K562 (cell line): Measurements from ENCODE around the gene C1QTNF6. TPM values are rescaled to one million over a fixed set of nuclear protein-coding genes. Genes with fewer than 3 reads are reported as not detected.

ENCODE experiments used
- ATAC-seq: fragments of 200-7000 bp; cut with Tn5 transposase; 3 replicates; pipeline ENCODE4 v1.9.1; 2020; ENCODE audit warnings: moderate library complexity
- BruUV-seq: library from RNA; stranded (reverse); fragments of 400-500 nt; replicated peaks from 2 replicates; lab custom pipeline; 2021; lab: Mats Ljungman, UMichigan
- CTCF ChIA-PET: fragments of 300-600 bp; formaldehyde crosslinking; extraction: SDS; loops from one replicate; lab custom pipeline; 2021; ENCODE audit warnings: low intra/inter-chr PET ratio; lab: Yijun Ruan, JAX
- POLR2A ChIA-PET: fragments of 300-600, 350-650 bp; sonication (Branson Sonifier 250); formaldehyde crosslinking; extraction: SDS; loops from one replicate; lab custom pipeline; 2021; ENCODE audit warnings: antibody characterized with exemption, inconsistent platforms; lab: Yijun Ruan, JAX
- DNase-seq, 4 experiments: peaks; one replicate each; pipeline versions ENCODE4 v3.0.0 to v3.0.0-alpha.2; 2011 to 2018; ENCODE audit warnings: low spot score in 3 of 4, mixed read lengths in 3 of 4; ENCODE audit errors: extremely low read depth in 1 of 4
- FAIRE-seq: peaks from 2 replicates; lab custom pipeline; 2011; peaks lifted over from hg19 to GRCh38; lab: Jason Lieb, UNC
- H2AFZ ChIP-seq: 2 replicates; pipeline ENCODE4 v1.6.0; 2011; ENCODE audit warnings: low read depth, low read length, control low read depth, inconsistent platforms
- H3K27ac ChIP-seq: fragments of 200-600 bp; 3 replicates; pipeline ENCODE4 v1.8.0; 2011; ENCODE audit warnings: low read depth, mild to moderate bottlenecking, control low read depth, inconsistent platforms, low read length, moderate library complexity, mixed read lengths; ENCODE audit errors: extremely low read depth
- H3K27me3 ChIP-seq, 2 experiments: fragments of 300-600 bp in 1 of 2; 2 replicates in 1 of 2; 3 replicates in 1 of 2; pipeline versions ENCODE4 v1.6.0 to v1.8.0; 2011; ENCODE audit warnings: inconsistent platforms in 2 of 2, low read length in 2 of 2, mild to moderate bottlenecking in 1 of 2, mixed read lengths in 1 of 2, moderate library complexity in 1 of 2; ENCODE audit not compliant: control insufficient read depth in 2 of 2, insufficient read depth in 2 of 2
- H3K36me3 ChIP-seq: fragments of 300-600 bp; 3 replicates; pipeline ENCODE4 v1.8.0; 2011; ENCODE audit warnings: mild to moderate bottlenecking, low read length, inconsistent platforms; ENCODE audit not compliant: control insufficient read depth, insufficient read depth
- H3K4me1 ChIP-seq, 2 experiments: fragments of 200-600 bp in 1 of 2; replicated peaks in 1 of 2; 2 replicates in 1 of 2; 3 replicates in 1 of 2; pipeline versions ENCODE4 v1.5.1 to v1.8.0; 2011; ENCODE audit warnings: inconsistent platforms in 2 of 2, low read length in 2 of 2, mild to moderate bottlenecking in 1 of 2, mixed read lengths in 1 of 2, moderate library complexity in 1 of 2; ENCODE audit not compliant: control insufficient read depth in 2 of 2, insufficient read depth in 2 of 2
- H3K4me2 ChIP-seq: 2 replicates; pipeline ENCODE4 v1.6.1; 2011; ENCODE audit warnings: low read length, control low read depth, inconsistent platforms, mixed read lengths; ENCODE audit not compliant: insufficient read depth
- H3K4me3 ChIP-seq: fragments of 200-600 bp; sonication (generic), shearing (Covaris generic); 2 replicates; pipeline ENCODE4 v1.5.1; 2016; ENCODE audit warnings: control low read depth, inconsistent platforms
- H3K79me2 ChIP-seq: fragments of 200-600 bp; 3 replicates; pipeline ENCODE4 v1.8.0; 2011; ENCODE audit warnings: low read length, inconsistent platforms; ENCODE audit not compliant: control insufficient read depth, insufficient read depth
- H3K9ac ChIP-seq, 2 experiments: 2 replicates each; pipeline versions ENCODE4 v1.6.0 to v1.6.1; 2011; ENCODE audit warnings: low read depth in 2 of 2, low read length in 2 of 2, control low read depth in 1 of 2, inconsistent platforms in 1 of 2, mild to moderate bottlenecking in 1 of 2, mixed read lengths in 1 of 2; ENCODE audit not compliant: insufficient read depth in 1 of 2
- H3K9me1 ChIP-seq: one replicate; pipeline ENCODE4 v1.6.0; 2011; ENCODE audit warnings: inconsistent platforms, mild to moderate bottlenecking, low read length, moderate library complexity; ENCODE audit not compliant: control insufficient read depth, insufficient read depth
- H3K9me3 ChIP-seq: replicated peaks from 2 replicates; pipeline ENCODE4 v1.5.1; 2011; ENCODE audit warnings: low read depth, low read length, inconsistent platforms; ENCODE audit not compliant: control insufficient read depth, insufficient read depth
- H4K20me1 ChIP-seq: replicated peaks from 2 replicates; pipeline ENCODE4 v1.6.1; 2011; ENCODE audit warnings: low read length, inconsistent platforms, mixed read lengths; ENCODE audit not compliant: control insufficient read depth, insufficient read depth
- CCAR2 ChIP-seq: fragments of 200-400 bp; formaldehyde crosslinking; IDR thresholded peaks from 2 replicates; pipeline ENCODE4 v1.6.1; 2017; ENCODE audit warnings: mild to moderate bottlenecking, low read depth, low read length
- CCNT2 ChIP-seq: IDR thresholded peaks from 2 replicates; pipeline ENCODE4 v1.6.1; 2011; ENCODE audit warnings: borderline replicate concordance, low read depth, mild to moderate bottlenecking, moderate library complexity, mixed read lengths, low read length; ENCODE audit not compliant: insufficient read length; ENCODE audit errors: extremely low read depth
- GABPB2 ChIP-seq: fragments of 250-450 bp; sonication (Bioruptor Pico); conservative IDR thresholded peaks from 2 replicates; pipeline ENCODE4 v1.5.1; 2021; ENCODE audit warnings: mild to moderate bottlenecking
- IRF2 ChIP-seq: sonication (generic); formaldehyde crosslinking; IDR thresholded peaks from 2 replicates; pipeline ENCODE4 v1.8.1; 2022; ENCODE audit warnings: mild to moderate bottlenecking, missing genetic modification reagents
- JUN ChIP-seq, 2 experiments: sonication (generic) in 1 of 2; formaldehyde crosslinking in 1 of 2; IDR thresholded peaks; 2 replicates each; pipeline versions ENCODE4 v1.6.1 to v1.8.0; 2012 to 2022; ENCODE audit warnings: borderline replicate concordance in 2 of 2, mild to moderate bottlenecking in 2 of 2, improper control_type of control experiment in 1 of 2, low read depth in 1 of 2, low read length in 1 of 2, missing genetic modification reagents in 1 of 2
- PHF8 ChIP-seq: fragments of 200-600 bp; sonication (generic); IDR thresholded peaks from 2 replicates; pipeline ENCODE4 v1.6.1; 2012; ENCODE audit warnings: mixed run types, mild to moderate bottlenecking, inconsistent platforms, low read length, moderate library complexity, borderline replicate concordance
- SIN3A ChIP-seq, 2 experiments: fragments of 150-350 bp in 1 of 2; IDR thresholded peaks; 2 replicates each; pipeline ENCODE4 v1.6.1; 2011 to 2016; ENCODE audit warnings: borderline replicate concordance in 2 of 2, low read depth in 2 of 2, low read length in 2 of 2, mild to moderate bottlenecking in 2 of 2, moderate library complexity in 2 of 2; ENCODE audit not compliant: control insufficient read depth in 1 of 2
- ZNF830 ChIP-seq: fragments of 250-450 bp; sonication (Bioruptor Pico); IDR thresholded peaks from 2 replicates; pipeline ENCODE4 v1.5.0; 2021; ENCODE audit warnings: mild to moderate bottlenecking
- WGBS: fragments of 100-300 bp; shearing (Covaris generic); methylation state at CpG from one replicate; pipeline ENCODE4 v1.1.6; 2016; ENCODE audit warnings: low coverage, mixed read lengths; ENCODE audit not compliant: insufficient coverage; ENCODE audit errors: missing lambda C conversion rate; 5-methylcytosine and 5-hydroxymethylcytosine counted together
- in situ Hi-C: fragments of 300-500 bp; cut with MboI; formaldehyde crosslinking; loops from 4 replicates; pipeline ENCODE4 v1.15.0; 2018; ENCODE audit warnings: inconsistent platforms, mixed read lengths
- intact Hi-C: fragments of 100-400 bp; cut with micrococcal nuclease; formaldehyde crosslinking; loops from 2 replicates; pipeline ENCODE4 v1.14.2; 2022
- polyA plus RNA-seq, 8 experiments: library from polyadenylated mRNA; depleted of rRNA in 4 of 8; stranded (reverse) in 5 of 8; unstranded in 3 of 8; fragments of >200 nt; fragmentation: Nextera tagmentation in 2 of 8; fragmentation: Illumina TruSeq in 1 of 8; extraction: Ambion mirVana in 2 of 8; extraction: Trizol in 1 of 8; gene quantifications; 2 replicates each; pipeline versions ENCODE4 v1.2.1 to v1.2.3, GENCODE V29; 2011 to 2014; ENCODE audit warnings: inconsistent platforms in 1 of 8, missing spikeins in 1 of 8
- total RNA-seq, 7 experiments: library from RNA; depleted of rRNA in 6 of 7; stranded (reverse); fragments of >200 nt in 6 of 7; fragmentation: Illumina TruSeq in 2 of 7; extraction: Trizol in 2 of 7; gene quantifications; 2 replicates each; pipeline versions ENCODE4 v1.2.1 to v1.2.3, GENCODE V29; 2011 to 2021; ENCODE audit warnings: low replicate concordance in 1 of 7
- TF ChIP-seq, protein P1 (sequence below): fragments of 450-650 bp; formaldehyde crosslinking; IDR thresholded peaks from 2 replicates; pipeline ENCODE4 v1.4.0; 2022; ENCODE audit warnings: mild to moderate bottlenecking, moderate library complexity
- TF ChIP-seq, protein P2 (sequence below): fragments of 250-450 bp; sonication (Bioruptor Pico); IDR thresholded peaks from 2 replicates; pipeline ENCODE4 v1.8.0; 2022; ENCODE audit warnings: inconsistent platforms, mild to moderate bottlenecking, moderate library complexity, borderline replicate concordance

The C1QTNF6 gene
- total and polyA plus RNA-seq, 9 of the 15 experiments (the other 6 are each of a cell fraction or from before 2014, with no cell fraction given): 0.18 to 0.92 (median 0.55) TPM

DNA sequence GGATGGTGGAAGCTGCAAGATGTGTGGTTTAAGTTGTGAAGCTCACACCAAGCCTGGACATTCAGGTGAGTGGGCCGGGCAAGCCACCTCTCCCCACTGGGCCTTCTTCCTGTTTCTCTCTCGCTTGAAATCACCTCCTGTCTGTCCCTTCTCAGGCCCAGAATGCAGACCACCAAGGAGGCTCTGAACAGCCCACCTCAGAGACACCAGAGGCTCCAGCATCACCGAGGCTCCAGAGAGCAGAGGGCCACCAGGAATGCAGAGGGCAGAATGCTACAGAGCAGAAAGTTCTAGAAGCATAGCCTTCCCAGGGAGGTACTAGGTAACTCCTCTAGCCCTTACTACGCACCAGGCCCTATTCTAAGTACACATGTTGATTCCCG, 23.6 kb downstream of the C1QTNF6 start:
- 8% methylated on average over 4 of the region's 5 CpGs for WGBS

More for the DNA sequence above, 23.6 kb downstream of the C1QTNF6 start:
- TF ChIP-seq GABPB2 (no peak), SIN3A (IDR thresholded peaks at IDR 0.05; ENCODE audit: borderline replicate concordance in 2 of 2, control insufficient read depth in 1 of 2, low read depth in 2 of 2, low read length in 2 of 2) (no peak), ZNF830 (CRISPR knock-in tag) (no peak), PHF8 (no peak), CCAR2 (no peak), IRF2 (CRISPR knock-in tag) (no peak), JUN (IDR thresholded peaks at IDR 0.05; ENCODE audit: borderline replicate concordance, low read depth, low read length) (no peak), JUN (CRISPR knock-in tag; IDR thresholded peaks at IDR 0.05; ENCODE audit: borderline replicate concordance) (no peak), CCNT2 (no peak)
- TF ChIP-seq, protein P1, sequence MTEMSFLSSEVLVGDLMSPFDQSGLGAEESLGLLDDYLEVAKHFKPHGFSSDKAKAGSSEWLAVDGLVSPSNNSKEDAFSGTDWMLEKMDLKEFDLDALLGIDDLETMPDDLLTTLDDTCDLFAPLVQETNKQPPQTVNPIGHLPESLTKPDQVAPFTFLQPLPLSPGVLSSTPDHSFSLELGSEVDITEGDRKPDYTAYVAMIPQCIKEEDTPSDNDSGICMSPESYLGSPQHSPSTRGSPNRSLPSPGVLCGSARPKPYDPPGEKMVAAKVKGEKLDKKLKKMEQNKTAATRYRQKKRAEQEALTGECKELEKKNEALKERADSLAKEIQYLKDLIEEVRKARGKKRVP (CRISPR knock-in tag): no peak
- TF ChIP-seq, protein P2, sequence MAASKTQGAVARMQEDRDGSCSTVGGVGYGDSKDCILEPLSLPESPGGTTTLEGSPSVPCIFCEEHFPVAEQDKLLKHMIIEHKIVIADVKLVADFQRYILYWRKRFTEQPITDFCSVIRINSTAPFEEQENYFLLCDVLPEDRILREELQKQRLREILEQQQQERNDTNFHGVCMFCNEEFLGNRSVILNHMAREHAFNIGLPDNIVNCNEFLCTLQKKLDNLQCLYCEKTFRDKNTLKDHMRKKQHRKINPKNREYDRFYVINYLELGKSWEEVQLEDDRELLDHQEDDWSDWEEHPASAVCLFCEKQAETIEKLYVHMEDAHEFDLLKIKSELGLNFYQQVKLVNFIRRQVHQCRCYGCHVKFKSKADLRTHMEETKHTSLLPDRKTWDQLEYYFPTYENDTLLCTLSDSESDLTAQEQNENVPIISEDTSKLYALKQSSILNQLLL (CRISPR knock-in tag): no peak
- in situ Hi-C loops (no loop called here), intact Hi-C loops (no loop called here)
- H3K79me2 ChIP-seq: no peaks in the 10 kb centered on the region
- POLR2A ChIA-PET: no interaction called here
- DNase-seq: no peak
- no peak for ATAC-seq
- CTCF ChIA-PET: interaction anchor here (0.8 kb wide), 1 partner anchor 28 kb away, joined by 3 read pairs; no protein-coding TSS in a partner anchor
- H3K27me3 ChIP-seq: peaks cover 0 to 9% of the 10 kb centered on the region in 2 experiments; a peak in 3 of 5 replicates
- no peaks in the 10 kb centered on the region; the same call in 1 of the 2 replicates for H3K9me3 ChIP-seq
- H3K4me1 ChIP-seq: peaks cover 0 to 13% of the 10 kb centered on the region in 2 experiments; a peak in 2 of 5 replicates
- no peak overlapping the region for H3K4me2 ChIP-seq
- BruUV-seq: no TSS peak
- no peaks in the 10 kb centered on the region for H3K9me1 ChIP-seq
- no peaks in the 10 kb centered on the region for H4K20me1 ChIP-seq
- no peak for FAIRE-seq
- no peaks in the 10 kb centered on the region for H3K36me3 ChIP-seq
- no peak overlapping the region for H3K4me3 ChIP-seq
- H2AFZ ChIP-seq: no peak overlapping the region
- no peak overlapping the region for H3K9ac ChIP-seq
- H3K27ac ChIP-seq: no peak overlapping the region
